ENCODE results near the gene FGF22. TPM values are rescaled to one million over a fixed set of nuclear protein-coding genes. Genes with fewer than 3 reads are reported as not detected.
"Not testable (repeated sequence)": the region's sequence is repeated elsewhere in the genome, so short reads cannot be mapped to it uniquely, and the experiment has no call there.

Gene FGF22
- polyA plus RNA-seq, 1 donor from 2014 or later: 0.48 TPM

GRCh38 chr19:601790-602189, 37.9 kb upstream of the FGF22 start:
- no peak overlapping the region for H3K27ac ChIP-seq (ENCODE audit: low read length)
- H3K4me2 ChIP-seq (ENCODE audit: low read length): no peak overlapping the region
- no peak overlapping the region for H3K9ac ChIP-seq (ENCODE audit: low read length)
- no peaks in the 10 kb centered on the region for H3K36me3 ChIP-seq (ENCODE audit: insufficient read depth, low read length)
- TF ChIP-seq RAD21 (conservative IDR thresholded peaks at IDR 0.05) (no peak), CTCF (IDR thresholded peaks at IDR 0.05; ENCODE audit: poor library complexity, severe bottlenecking) (no peak), POLR2AphosphoS5 (IDR thresholded peaks at IDR 0.05) (no peak), SMC3 (conservative IDR thresholded peaks at IDR 0.05; ENCODE audit: poor library complexity) (no peak), EZH2 (IDR thresholded peaks at IDR 0.05; ENCODE audit: borderline replicate concordance, insufficient read depth, low read length, poor library complexity, severe bottlenecking) (no peak)
- no peaks in the 10 kb centered on the region for H3F3A ChIP-seq (ENCODE audit: insufficient read depth, low read length, poor library complexity, severe bottlenecking)
- no peaks in the 10 kb centered on the region for H3K79me2 ChIP-seq (replicated peaks; ENCODE audit: insufficient read depth, low read length)
- H3K9me3 ChIP-seq (ENCODE audit: low read length): no peaks in the 10 kb centered on the region
- no peak overlapping the region for H3K4me3 ChIP-seq (ENCODE audit: low read length)
- no peaks in the 10 kb centered on the region for H3K27me3 ChIP-seq (ENCODE audit: insufficient read depth, low read depth, low read length)
- H3K9me2 ChIP-seq (ENCODE audit: insufficient read depth, low read length): no peaks in the 10 kb centered on the region
- no peak overlapping the region for H2AFZ ChIP-seq (ENCODE audit: low read depth, low read length)
- H4K20me1 ChIP-seq (ENCODE audit: insufficient read depth): no peaks in the 10 kb centered on the region

GRCh38 chr19:602391-603301, 37.0 kb upstream of the FGF22 start:
- Histone ChIP-seq H3K9me2 (ENCODE audit: insufficient read depth, low read length) (no peaks in the 10 kb centered on the region), H4K20me1 (ENCODE audit: insufficient read depth) (no peaks in the 10 kb centered on the region), H3F3A (ENCODE audit: insufficient read depth, low read length, poor library complexity, severe bottlenecking) (no peaks in the 10 kb centered on the region), H3K27ac (ENCODE audit: low read length) (no peak overlapping the region), H3K4me3 (ENCODE audit: low read length) (no peak overlapping the region), H3K9me3 (ENCODE audit: low read length) (no peaks in the 10 kb centered on the region), H2AFZ (ENCODE audit: low read depth, low read length) (no peak overlapping the region), H3K27me3 (ENCODE audit: insufficient read depth, low read depth, low read length) (no peaks in the 10 kb centered on the region), H3K36me3 (ENCODE audit: insufficient read depth, low read length) (no peaks in the 10 kb centered on the region), H3K4me2 (ENCODE audit: low read length) (no peak overlapping the region), H3K79me2 (replicated peaks; ENCODE audit: insufficient read depth, low read length) (no peaks in the 10 kb centered on the region), H3K9ac (ENCODE audit: low read length) (no peak overlapping the region)
- TF ChIP-seq CTCF (IDR thresholded peaks at IDR 0.05; ENCODE audit: poor library complexity, severe bottlenecking): no peak
- no peak for TF ChIP-seq EZH2 (IDR thresholded peaks at IDR 0.05; ENCODE audit: borderline replicate concordance, insufficient read depth, low read length, poor library complexity, severe bottlenecking)
- TF ChIP-seq RAD21 (conservative IDR thresholded peaks at IDR 0.05): no peak
- no peak for TF ChIP-seq MXI1 (conservative IDR thresholded peaks at IDR 0.05; ENCODE audit: poor library complexity, severe bottlenecking)
- no peak for TF ChIP-seq POLR2AphosphoS5 (IDR thresholded peaks at IDR 0.05)
- TF ChIP-seq SMC3 (conservative IDR thresholded peaks at IDR 0.05; ENCODE audit: poor library complexity): no peak
- TF ChIP-seq TAF1 (IDR thresholded peaks at IDR 0.05; ENCODE audit: low read depth): no peak
- no peak for TF ChIP-seq REST (IDR thresholded peaks at IDR 0.05; ENCODE audit: borderline replicate concordance)
- TF ChIP-seq EP300 (conservative IDR thresholded peaks at IDR 0.05; ENCODE audit: poor library complexity, severe bottlenecking): no peak

- H3K27ac ChIP-seq (ENCODE audit: low read length); H3F3A ChIP-seq (ENCODE audit: insufficient read depth, low read length, poor library complexity, severe bottlenecking); H2AFZ ChIP-seq (ENCODE audit: low read depth, low read length); H3K36me3 ChIP-seq (ENCODE audit: insufficient read depth, low read length); H4K20me1 ChIP-seq (ENCODE audit: insufficient read depth); H3K9ac ChIP-seq (ENCODE audit: low read length); H3K9me2 ChIP-seq (ENCODE audit: insufficient read depth, low read length); H3K4me2 ChIP-seq (ENCODE audit: low read length); H3K79me2 ChIP-seq (replicated peaks; ENCODE audit: insufficient read depth, low read length); H3K27me3 ChIP-seq (ENCODE audit: insufficient read depth, low read depth, low read length); H3K9me3 ChIP-seq (ENCODE audit: low read length); H3K4me3 ChIP-seq (ENCODE audit: low read length): not testable (repeated sequence)
Measured at GRCh38 chr19:603302-603639, 36.4 kb upstream of the FGF22 start.

GRCh38 chr19:603779-604178, 35.9 kb upstream of the FGF22 start:
- not testable (repeated sequence) for H3K9ac ChIP-seq (ENCODE audit: low read length); H3F3A ChIP-seq (ENCODE audit: insufficient read depth, low read length, poor library complexity, severe bottlenecking); H3K36me3 ChIP-seq (ENCODE audit: insufficient read depth, low read length); H2AFZ ChIP-seq (ENCODE audit: low read depth, low read length); H3K9me2 ChIP-seq (ENCODE audit: insufficient read depth, low read length); H3K4me2 ChIP-seq (ENCODE audit: low read length); H3K79me2 ChIP-seq (replicated peaks; ENCODE audit: insufficient read depth, low read length); H3K27ac ChIP-seq (ENCODE audit: low read length); H4K20me1 ChIP-seq (ENCODE audit: insufficient read depth); H3K27me3 ChIP-seq (ENCODE audit: insufficient read depth, low read depth, low read length); H3K9me3 ChIP-seq (ENCODE audit: low read length); H3K4me3 ChIP-seq (ENCODE audit: low read length)
